GM12878 (cell line): ENCODE measurements around the gene PISD.

Experiments
- ESRRA ChIP-seq: IDR thresholded peaks from 2 replicates; pipeline ENCODE4 v1.6.1; 2012; ENCODE audit warnings: mild to moderate bottlenecking, low read length, improper control_type of control experiment
- EZH2 ChIP-seq: IDR thresholded peaks from 2 replicates; pipeline ENCODE4 v1.6.1; 2012; ENCODE audit warnings: low read depth, mild to moderate bottlenecking, control low read depth, inconsistent platforms, low read length, borderline replicate concordance; ENCODE audit not compliant: control insufficient read depth
- FOXK2 ChIP-seq: fragments of 450-650 bp; IDR thresholded peaks from 2 replicates; pipeline ENCODE4 v1.6.1; 2017; ENCODE audit warnings: mild to moderate bottlenecking, moderate library complexity
- POLR2A ChIP-seq: IDR thresholded peaks from 2 replicates; pipeline ENCODE4 v1.6.1; 2011; ENCODE audit warnings: low read depth, mild to moderate bottlenecking, low read length
- TBL1XR1 ChIP-seq: IDR thresholded peaks from 2 replicates; pipeline ENCODE4 v1.6.1; 2012; ENCODE audit warnings: low read depth, low read length, improper control_type of control experiment
- TF ChIP-seq, protein P1 (sequence below), 3 experiments: IDR thresholded peaks in 2 of 3; conservative IDR thresholded peaks in 1 of 3; 2 replicates each; pipeline ENCODE4 v1.5.1; 2011; ENCODE audit warnings: low read depth in 3 of 3, low read length in 3 of 3, mild to moderate bottlenecking in 3 of 3, control low read depth in 2 of 3, moderate library complexity in 2 of 3, inconsistent platforms in 1 of 3, mixed read lengths in 1 of 3; ENCODE audit not compliant: control insufficient read depth in 2 of 3, insufficient read depth in 1 of 3; ENCODE audit errors: extremely low read depth in 1 of 3

DNA sequence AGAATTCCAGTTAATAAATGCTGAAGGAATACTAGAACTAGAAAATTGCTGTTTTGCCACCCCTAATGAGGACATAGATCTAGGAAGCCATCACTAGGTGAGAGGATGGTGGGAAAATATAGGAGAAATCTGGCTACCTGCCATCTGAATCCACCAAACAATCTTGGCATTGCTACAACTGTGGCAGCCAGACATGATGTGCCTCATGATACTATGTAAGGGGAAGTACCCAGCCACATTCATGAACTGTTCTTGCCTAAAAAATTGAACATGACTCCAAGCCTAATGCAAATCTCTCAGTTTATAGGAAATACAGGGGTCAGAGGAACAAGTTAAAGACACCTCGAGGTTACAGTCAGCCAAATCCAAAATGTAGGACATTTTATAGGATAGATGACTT is 92.9 kb downstream of the PISD start:
- TF ChIP-seq ESRRA: no peak
- TF ChIP-seq FOXK2: no peak
- TF ChIP-seq, protein P1, sequence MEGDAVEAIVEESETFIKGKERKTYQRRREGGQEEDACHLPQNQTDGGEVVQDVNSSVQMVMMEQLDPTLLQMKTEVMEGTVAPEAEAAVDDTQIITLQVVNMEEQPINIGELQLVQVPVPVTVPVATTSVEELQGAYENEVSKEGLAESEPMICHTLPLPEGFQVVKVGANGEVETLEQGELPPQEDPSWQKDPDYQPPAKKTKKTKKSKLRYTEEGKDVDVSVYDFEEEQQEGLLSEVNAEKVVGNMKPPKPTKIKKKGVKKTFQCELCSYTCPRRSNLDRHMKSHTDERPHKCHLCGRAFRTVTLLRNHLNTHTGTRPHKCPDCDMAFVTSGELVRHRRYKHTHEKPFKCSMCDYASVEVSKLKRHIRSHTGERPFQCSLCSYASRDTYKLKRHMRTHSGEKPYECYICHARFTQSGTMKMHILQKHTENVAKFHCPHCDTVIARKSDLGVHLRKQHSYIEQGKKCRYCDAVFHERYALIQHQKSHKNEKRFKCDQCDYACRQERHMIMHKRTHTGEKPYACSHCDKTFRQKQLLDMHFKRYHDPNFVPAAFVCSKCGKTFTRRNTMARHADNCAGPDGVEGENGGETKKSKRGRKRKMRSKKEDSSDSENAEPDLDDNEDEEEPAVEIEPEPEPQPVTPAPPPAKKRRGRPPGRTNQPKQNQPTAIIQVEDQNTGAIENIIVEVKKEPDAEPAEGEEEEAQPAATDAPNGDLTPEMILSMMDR (IDR thresholded peaks at IDR 0.05 in 2 of 3, conservative IDR thresholded peaks at IDR 0.05 in 1 of 3; ENCODE audit: control insufficient read depth in 2 of 3, extremely low read depth in 1 of 3, insufficient read depth in 1 of 3, low read depth in 3 of 3, low read length in 3 of 3): no peak
- TF ChIP-seq EZH2: no peak
- no peak for TF ChIP-seq TBL1XR1
- no peak for TF ChIP-seq POLR2A
